Brain pericyte (primary cell): Measurements from ENCODE around the gene MYO5A.
"Not testable (repeated sequence)": the region's sequence is repeated elsewhere in the genome, so short reads cannot be mapped to it uniquely, and the experiment has no call there.

Source experiments
- DNase-seq: peaks from one replicate; pipeline ENCODE4 v3.0.0-alpha.2; 2012; ENCODE audit warnings: low read depth, low spot score

The MYO5A gene

DNA sequence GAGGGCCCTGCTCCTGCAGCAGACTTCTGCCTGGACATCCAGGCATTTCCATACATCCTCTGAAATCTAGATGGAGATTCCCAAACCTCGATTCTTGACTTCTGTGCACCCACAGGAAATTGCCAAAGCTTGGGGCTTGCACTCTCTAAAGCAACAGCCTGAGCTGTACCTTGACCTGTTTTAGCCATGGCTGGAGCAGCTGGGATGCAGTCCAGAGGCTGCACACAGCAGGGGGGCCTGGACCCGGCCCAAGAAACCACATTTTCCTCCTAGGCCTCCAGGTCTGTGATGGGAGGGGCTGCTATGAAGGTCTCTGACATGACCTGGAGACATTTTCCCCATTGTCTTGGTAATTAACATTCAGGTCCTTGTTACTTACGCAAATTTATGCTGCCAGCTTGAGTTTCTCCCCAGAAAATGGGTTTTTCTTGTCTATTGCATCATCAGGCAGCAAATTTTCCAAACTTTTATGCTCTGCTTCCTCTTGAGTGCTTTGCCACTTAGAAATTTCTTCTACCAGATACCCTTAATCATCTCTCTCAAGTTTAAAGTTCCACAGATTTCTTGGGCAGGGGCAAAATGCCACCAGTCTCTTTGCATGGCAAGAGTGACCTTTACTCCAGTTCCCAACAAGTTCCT is 11.8 kb upstream of the MYO5A start:
- no peak for DNase-seq

DNA sequence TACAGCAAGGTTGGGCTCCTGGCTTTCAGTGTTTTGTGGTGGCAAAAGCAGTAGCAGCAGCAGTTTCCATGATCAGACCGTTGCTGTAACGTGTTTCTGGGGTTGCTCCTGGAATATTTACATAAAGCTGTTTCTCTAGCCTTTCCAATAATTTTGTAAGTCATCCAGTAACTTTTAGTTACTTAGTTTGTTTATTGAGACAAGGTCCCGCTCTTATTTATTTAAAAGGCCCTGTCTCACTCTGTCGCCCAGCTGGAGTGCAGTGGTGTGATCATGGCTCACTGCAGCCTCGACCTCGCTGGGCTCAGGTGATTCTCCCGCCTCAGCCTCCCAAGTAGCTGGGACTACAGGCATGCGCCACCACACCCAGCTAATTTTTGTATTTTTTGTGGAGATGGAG is 8.8 kb upstream of the MYO5A start:
- no peak for DNase-seq

DNA sequence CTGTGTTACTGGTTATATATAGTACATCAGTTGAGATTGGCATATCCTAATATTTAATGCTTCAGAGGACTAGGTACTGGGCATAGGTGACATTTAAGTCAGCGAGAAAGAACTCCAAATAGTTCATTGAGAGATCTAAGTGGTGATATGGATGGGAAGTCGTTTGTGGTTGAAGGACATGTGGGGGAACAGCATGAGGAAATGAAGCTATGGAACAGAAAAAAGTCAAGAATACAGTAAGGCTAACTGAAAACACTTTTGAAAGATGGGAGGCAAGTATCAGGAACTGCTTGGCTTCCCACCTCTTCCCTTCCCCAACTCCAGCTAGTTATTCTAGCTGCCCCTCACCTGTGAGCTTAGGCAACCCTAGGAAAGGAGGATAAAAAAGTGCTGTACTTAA is 3.7 kb upstream of the MYO5A start:
- DNase-seq, result no peak

DNA sequence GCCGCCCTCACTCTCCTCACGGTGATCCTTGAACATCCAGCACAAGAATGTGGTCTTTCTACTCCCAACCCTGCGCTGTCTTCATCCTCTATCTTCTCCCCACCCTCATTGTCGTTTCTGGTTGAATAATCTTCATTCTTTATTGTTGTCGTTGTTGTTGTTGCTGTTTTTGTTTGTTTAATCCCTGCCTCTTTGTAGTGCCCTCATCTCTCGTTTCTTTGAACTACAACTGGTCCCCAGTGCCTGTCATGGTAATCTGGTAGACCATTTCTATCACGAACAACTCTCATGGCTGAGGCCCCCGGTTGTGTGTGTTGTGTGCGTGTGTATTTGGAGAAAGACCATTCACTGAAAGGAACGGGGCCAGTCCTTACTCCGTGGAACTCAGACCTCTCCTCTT is 1.3 kb upstream of the MYO5A start:
- DNase-seq, result no peak

DNA sequence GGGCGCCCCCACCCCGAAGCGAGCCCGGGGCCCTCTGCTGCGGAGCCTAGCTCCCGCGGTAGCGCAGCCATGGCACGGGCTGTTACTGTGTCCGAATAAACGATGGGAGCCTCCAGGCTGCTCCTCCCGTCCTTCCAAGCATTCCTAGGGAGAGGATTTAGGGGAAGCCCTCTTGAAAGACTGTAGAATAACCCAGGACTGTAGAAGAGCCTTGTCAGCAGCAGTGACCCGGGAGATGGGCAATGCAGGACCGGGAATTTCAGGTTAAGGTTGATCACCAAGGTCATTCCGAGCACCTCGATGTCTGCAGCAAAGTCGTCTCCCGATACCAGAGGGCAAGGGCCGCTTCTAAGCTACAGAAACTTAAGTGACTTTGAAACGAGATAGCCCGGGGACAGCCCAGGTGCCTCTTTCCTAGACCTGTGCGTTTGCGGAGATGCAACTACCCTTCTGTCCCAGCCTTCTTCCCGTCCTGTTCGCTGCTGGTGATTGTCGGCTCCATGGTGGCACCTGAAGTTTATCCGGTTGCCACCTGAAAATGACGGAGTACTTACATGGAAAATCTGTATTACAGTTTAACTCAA is 753 bp upstream of the MYO5A start:
- no peak for DNase-seq

DNA sequence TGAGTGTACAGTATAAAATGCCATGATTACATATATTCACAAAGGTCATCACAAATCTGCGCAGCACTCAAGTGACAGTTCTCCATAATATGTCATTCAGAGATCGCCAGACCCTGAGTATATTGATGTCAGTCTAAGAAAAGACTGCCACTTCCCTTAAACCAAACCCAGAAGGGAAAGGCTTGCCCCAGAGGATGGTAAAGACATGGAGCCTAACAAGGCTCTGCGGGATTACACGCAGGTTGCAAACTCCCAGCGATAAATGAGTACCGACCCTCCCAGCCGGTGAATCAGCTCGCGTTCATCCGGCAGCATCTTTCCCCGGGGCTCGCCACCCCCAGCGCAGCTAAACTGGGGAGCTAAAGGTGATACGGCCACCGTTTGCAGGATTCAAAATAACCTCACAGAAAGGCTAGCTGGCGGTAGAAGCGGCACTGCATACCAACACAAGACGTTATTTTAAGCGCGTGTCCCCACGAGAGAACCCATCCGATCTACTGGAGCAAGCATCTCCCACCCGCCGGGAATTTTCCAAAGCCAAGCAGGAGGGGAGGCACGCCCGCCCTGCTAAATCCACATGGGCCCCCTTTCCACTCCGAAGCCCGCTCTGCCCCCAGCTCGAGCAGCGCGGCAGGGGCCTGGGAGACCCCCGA is 643 bp downstream of the MYO5A start:
- no peak for DNase-seq

DNA sequence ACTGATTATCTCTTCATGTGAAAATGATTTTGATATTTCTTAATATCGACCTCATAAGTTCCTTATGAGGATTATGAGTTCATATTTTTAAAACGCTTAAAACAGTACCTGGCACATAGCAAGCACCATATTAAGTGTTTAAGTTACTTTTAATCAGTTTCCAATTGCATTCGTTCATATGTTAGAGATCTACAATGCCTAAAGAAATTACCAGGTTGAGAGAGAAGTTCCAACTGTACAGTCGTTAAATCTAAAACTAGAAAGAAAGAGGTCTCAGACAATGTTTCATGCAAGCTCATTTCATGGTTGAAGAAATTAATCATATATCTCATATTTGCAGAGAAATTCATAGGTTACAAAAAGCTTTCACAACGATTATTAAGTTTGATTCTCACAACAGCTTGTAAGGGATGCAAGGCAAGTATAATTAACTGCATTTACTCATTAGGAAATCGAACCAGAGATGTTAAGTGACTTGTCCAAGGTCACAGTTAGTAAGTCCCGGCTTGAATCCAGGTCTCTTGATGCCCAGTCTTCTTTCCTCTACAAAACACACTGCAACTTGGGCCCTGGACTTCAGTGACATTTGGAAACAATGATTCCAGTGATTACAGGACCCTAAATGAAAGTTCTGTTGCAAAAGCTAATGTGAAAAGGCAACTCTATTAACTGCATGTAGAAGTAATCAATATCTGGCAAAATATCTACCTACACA is 1.3 kb downstream of the MYO5A start:
- no peak for DNase-seq

DNA sequence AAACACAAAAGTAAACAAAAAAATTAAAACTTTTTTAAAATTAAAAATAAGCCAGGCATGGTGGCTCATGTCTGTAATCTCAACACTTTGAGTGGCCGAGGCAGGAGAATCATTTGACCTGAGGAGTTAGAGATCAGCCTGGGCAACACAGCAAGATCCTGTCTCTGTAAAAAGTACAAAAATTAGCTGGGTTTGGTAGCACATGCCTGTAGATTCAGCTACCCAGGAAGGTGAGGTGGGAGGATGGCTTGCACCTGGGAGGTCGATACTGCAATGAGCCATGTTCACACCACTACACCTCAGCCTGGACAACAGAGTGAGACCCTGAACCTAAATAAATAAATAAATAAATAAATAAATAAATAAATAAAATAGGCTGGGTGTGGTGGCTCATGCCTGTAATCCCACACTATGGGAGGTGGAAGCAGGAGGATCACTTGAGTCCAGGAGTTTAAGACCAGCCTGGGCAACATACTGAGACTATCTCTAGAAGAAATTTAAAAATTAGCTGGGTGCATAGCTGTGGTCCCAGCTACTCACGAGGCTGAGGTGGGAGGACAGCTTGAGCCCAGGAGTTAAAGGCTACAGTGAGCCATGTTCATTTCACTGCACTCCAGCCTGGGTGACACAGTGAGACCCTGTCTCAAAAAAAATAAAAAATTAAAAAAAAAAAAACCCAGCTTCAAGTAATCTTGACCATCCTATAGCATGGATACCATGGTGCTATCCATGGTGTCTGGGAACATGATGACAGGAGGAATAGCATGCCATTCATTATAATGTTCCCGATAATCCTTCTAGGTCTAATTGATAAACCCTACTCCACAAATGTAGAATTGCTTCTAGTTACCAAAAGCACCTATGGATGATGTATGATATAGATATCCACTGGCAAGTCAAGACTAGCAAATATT is 4.2 kb downstream of the MYO5A start:
- DNase-seq, result no peak

DNA sequence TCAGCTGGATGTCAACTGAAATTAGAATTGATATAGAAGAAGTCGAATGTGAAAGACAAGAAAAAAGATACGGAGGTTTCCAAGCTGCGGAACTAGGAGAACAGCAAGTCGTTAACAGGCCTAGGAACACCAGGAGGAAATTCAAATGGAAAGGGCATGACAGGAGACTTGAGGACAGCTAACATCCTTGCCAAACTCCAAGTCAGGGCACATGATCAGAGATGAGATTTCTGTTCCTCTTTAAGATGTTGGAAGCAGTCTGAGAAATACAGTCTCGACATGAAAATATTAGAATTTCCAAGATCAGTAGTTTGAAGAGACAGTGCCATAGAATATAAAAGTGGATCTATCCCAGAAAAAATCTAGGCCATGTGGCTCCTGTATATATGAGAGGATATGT is 5.0 kb downstream of the MYO5A start:
- no peak for DNase-seq

DNA sequence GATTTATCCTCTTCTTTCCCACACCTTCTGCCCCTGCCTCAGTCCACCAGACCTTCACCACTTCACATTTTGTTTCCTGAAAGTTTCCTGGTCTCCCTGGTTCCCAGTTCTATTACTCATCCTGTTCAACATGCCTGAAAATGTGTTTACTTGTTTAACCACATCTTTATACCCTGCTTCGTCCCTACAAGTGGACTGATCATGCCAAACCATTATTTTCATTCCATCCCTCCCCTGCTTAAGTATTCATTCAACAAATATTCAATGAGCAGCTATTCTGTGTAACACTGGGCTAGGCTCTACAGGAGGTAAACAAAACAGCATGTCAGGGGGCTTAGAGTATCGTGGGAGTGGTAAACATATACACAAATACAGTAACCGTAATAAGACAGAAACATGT is 5.5 kb downstream of the MYO5A start:
- no peak for DNase-seq

DNA sequence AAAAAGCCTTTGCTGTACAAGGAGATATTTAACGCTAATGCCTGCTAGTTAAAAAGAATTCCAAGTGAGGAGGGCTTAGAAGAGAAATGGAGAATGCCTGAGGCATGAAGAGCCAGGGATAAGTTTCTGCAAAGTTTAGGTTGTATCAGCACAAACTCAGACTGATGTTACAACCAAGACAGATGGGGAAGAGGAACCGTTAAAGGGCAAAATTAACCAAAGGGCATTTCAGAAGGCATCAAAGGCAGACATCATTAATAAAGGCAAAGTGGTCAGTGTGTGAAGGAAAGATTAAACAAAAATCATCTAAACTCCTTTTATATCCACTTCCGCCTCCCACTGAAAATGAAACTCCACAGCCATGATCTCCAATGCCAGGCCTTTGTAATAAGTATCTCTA is 7.0 kb downstream of the MYO5A start:
- DNase-seq, result no peak

DNA sequence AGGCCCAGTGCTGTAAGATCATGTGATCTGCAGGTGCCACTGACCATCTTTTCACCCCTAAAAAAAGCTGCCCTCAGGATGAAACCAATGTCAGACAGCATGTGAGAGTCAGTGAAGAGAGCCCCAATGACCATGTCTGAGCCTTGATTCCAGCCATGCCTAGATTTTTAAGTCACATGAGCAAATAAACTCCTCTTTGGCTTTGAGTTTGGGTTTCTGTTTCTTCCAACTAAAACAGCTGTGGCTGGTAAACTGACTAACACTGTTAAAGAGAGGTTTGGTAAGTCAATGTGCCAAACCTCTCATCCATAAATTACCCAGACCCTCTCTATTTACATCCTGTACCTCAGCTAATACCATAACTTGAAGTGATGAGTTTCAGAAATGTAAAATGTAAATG is 8.3 kb downstream of the MYO5A start:
- no peak for DNase-seq

DNA sequence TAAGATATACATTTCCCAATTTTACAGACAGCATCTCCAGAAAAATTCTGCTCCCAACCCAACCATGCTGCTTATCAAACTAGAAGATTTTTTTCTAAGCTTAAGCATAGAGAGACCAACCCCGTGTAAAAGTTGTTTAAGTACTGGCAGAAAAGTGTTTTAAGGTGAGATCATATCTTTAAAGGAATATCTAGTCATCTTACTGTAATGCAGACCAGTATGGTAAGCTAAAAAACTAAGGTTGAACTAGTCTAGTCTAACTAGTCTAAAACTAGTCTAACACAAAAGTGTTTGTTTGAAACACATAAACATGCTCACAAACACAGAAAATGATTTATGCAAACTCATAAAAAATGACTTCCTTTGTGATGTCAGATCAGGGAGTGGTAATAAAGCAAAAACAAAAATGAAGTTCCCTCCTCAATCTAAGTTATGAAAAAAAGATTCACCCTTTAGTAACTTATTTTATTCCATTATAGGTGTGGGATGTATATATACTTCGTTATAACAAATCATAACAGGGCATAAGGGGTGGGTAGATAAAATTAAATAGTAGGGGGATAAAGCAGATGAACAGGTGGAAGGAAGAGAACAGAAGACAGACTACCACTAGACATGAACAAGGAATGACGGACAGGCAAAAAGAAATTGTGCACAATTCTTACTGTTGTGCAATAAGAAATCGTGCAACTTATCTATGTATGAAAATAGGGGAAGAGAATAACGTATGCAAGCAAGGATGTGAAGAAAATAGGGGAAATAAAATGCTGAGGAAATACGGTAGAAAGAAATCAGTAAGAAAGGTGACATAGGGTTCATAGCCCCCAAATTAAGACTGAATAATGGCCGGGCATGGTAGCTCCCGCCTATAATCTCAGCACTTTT is 10.0 kb downstream of the MYO5A start:
- no peak for DNase-seq

DNA sequence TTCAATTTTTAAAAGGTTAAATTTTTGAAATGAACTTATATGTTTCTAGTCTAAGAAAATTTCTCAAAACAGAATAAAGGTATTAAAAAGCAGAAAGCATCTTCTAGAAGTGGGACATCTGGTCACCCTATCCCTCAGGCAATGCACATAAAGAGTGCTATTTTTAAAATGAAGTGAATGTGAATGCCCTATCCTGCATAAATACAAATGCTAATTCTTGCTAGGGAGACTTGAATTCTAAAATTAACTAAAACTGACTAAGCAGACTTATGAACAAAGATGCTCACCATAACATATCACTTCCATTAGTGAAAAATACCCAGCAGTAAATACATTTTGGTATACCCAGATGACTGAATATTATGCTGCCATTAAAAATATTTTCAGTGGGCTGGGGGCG is 11.7 kb downstream of the MYO5A start:
- DNase-seq, result no peak

DNA sequence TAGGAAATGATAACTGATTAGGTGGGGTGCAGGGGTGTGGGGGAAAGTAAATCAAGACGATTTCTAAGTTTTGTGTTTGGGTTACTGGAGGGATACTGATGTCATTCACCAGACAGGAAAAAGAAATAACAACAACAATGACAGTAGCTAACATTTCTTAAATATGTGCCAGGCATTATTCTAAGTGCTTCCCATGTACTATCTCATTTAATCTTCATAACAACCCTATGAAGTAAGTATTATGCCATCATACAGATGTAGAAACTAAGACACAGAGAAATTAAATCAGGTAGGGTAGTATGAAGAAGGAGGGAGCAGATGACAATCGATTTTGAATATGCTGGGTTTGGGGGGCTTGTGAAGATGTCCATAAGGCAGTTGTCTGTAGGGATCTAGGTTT is 13.3 kb downstream of the MYO5A start:
- DNase-seq, result no peak

DNA sequence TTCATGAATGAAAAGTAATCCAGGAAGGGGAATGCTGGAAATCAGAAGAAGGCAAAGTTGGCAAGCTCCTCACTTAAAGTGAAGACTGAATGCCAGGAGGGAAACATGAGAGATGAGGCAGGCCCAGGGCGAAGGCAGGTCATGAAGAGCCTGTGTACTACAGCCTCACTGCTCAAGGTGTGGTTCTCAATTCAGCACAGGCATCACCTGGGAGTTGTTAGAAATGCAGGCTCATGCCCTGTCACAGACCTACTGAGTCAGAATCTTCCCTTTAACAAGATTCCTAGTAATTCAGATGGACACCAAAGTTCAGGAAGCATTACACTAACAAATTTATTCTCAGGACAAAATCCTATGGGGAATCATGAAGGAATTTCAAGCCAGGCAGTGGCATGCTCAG is 14.2 kb downstream of the MYO5A start:
- DNase-seq, result no peak

DNA sequence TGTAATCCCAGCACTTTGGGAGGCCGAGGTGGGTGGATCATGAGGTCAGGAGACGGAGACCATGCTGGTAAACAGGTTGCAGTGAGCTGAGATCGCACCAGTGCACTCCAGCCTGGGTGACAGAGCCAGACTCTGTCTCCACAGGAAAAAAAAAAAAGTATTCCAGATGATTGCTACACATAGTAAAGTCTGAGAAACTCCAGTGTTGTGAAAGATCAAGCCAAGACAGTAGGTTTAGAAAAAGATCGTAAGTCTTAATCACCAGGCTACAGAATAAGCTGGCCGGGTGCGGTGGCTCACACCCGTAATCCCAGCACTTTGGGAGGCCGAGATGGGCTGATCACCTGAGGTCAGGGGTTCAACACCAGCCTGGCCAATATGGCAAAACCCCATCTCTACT is 15.8 kb downstream of the MYO5A start:
- DNase-seq, result not testable (repeated sequence)

DNA sequence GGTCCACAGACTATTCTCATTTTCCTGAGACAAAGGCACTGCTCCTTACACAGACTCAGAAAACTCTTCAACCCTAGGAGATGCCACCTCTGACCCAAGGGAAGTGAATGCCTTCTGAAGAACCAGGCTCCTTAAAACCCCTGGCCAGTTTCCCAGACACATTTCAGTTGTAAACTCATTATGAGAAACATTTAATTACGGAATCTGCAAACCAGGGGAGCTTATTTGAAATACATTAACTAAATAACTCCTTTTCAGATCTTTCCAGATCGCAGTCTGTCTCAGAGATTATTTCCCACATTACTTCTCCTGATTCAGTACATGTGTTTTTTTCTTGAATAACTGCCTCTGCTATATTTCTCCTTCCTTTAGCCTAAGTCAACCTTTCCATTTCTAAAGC is 17.6 kb downstream of the MYO5A start:
- no peak for DNase-seq

DNA sequence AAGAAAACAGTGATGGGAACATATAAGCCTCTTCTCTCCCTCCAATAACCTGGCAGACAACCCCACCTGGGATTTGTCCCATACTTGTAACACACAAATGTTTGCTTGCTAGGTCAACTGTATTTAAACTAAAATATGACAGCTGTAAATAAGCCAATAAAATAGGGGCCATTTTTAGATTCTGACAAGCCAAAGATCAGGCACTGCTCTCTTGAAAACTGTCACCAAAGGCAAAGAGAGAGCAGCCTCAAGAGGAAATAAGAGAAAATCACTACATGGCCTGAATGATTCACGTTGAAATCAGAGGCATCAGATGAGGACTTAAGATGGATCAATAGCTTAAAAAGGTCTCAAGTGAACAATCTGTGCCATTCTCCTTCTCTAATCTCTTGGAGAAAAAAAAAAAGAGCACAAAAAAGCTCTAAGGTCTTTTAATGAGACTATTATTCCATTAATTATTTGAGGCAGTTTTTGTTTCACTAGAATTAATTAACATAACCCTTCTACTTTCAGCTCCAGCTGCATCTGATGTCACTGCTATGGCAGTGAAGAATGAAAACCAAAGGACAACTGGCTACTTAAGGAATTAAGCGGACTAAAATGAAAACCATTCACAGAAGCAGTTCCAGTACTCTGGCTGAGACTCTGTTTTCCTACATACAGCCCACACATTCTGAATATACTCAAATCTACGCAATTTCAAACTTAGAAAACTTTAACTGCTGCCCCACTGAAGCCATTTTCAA is 19.0 kb downstream of the MYO5A start:
- no peak for DNase-seq

DNA sequence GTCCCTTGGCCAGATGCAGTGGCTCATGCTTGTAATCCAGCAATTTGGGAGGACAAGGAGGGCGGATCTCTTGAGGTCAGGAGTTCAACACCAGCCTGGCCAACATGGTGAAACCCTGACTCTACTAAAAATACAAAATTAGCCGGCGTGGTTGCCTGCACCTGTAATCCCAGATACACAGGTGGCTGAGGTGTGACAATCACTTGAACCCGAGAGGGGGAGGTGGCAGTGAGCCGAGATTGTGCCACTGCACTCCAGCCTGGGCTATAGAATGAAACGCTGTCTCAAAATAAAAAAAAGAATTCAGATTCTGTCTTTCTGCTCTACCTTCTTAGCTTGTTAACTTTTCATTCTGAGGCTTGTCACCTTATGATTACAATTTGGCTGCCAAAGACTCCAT is 22.1 kb downstream of the MYO5A start:
- DNase-seq, result no peak
